ENCODE data around the gene HAVCR2.

DNA sequence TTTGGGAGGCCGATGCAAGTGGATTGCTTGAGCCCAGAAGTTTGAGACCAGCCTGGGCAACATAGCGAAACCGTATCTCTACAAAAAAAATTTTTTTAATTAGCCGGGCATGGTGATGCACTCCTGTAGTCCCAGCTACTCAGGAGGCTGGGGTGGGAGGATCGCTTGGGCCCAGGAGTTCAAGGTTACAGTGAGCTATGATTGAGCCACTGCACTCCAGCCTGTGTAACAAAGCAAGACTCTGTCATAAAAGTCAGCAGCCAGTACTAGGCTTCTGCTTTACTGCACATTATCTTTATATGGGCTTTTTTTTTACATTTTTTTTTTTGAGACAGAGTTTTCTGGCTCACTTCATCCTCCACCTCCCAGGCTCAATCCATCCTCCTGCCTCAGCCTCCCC lies 40.5 kb downstream of the HAVCR2 start:
- TF ChIP-seq POLR2AphosphoS5 (IDR thresholded peaks at IDR 0.05; ENCODE audit: low read depth) = no peak
- TF ChIP-seq, protein P1, sequence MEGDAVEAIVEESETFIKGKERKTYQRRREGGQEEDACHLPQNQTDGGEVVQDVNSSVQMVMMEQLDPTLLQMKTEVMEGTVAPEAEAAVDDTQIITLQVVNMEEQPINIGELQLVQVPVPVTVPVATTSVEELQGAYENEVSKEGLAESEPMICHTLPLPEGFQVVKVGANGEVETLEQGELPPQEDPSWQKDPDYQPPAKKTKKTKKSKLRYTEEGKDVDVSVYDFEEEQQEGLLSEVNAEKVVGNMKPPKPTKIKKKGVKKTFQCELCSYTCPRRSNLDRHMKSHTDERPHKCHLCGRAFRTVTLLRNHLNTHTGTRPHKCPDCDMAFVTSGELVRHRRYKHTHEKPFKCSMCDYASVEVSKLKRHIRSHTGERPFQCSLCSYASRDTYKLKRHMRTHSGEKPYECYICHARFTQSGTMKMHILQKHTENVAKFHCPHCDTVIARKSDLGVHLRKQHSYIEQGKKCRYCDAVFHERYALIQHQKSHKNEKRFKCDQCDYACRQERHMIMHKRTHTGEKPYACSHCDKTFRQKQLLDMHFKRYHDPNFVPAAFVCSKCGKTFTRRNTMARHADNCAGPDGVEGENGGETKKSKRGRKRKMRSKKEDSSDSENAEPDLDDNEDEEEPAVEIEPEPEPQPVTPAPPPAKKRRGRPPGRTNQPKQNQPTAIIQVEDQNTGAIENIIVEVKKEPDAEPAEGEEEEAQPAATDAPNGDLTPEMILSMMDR (conservative IDR thresholded peaks at IDR 0.05; ENCODE audit: low read depth in 2 of 2) = no peak
- no peak for TF ChIP-seq STAT1 (IDR thresholded peaks at IDR 0.05; ENCODE audit: unreplicated experiment)
- TF ChIP-seq EZH2 (IDR thresholded peaks at IDR 0.05; ENCODE audit: low read depth, unreplicated experiment) = no peak
- no peak for TF ChIP-seq EZH2phosphoT487 (IDR thresholded peaks at IDR 0.05; ENCODE audit: unreplicated experiment)
- TF ChIP-seq, protein P2, sequence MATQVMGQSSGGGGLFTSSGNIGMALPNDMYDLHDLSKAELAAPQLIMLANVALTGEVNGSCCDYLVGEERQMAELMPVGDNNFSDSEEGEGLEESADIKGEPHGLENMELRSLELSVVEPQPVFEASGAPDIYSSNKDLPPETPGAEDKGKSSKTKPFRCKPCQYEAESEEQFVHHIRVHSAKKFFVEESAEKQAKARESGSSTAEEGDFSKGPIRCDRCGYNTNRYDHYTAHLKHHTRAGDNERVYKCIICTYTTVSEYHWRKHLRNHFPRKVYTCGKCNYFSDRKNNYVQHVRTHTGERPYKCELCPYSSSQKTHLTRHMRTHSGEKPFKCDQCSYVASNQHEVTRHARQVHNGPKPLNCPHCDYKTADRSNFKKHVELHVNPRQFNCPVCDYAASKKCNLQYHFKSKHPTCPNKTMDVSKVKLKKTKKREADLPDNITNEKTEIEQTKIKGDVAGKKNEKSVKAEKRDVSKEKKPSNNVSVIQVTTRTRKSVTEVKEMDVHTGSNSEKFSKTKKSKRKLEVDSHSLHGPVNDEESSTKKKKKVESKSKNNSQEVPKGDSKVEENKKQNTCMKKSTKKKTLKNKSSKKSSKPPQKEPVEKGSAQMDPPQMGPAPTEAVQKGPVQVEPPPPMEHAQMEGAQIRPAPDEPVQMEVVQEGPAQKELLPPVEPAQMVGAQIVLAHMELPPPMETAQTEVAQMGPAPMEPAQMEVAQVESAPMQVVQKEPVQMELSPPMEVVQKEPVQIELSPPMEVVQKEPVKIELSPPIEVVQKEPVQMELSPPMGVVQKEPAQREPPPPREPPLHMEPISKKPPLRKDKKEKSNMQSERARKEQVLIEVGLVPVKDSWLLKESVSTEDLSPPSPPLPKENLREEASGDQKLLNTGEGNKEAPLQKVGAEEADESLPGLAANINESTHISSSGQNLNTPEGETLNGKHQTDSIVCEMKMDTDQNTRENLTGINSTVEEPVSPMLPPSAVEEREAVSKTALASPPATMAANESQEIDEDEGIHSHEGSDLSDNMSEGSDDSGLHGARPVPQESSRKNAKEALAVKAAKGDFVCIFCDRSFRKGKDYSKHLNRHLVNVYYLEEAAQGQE (IDR thresholded peaks at IDR 0.05; ENCODE audit: unreplicated experiment) = no peak
- no peak for TF ChIP-seq JUNB (IDR thresholded peaks at IDR 0.05; ENCODE audit: unreplicated experiment)
- TF ChIP-seq ZNF114 (CRISPR knock-in tag; IDR thresholded peaks at IDR 0.05) = no peak
- TF ChIP-seq CREB1 (CRISPR knock-in tag; IDR thresholded peaks at IDR 0.05; ENCODE audit: low read depth) = no peak

Measured in GM23338 (cell line).